ENCODE results near the gene ADK.
"Not testable (repeated sequence)": the region's sequence is repeated elsewhere in the genome, so short reads cannot be mapped to it uniquely, and the experiment has no call there.

The ADK gene

GRCh38 chr10:74558403-74558802 is 407.4 kb downstream of the ADK start:
- no peaks in the 10 kb centered on the region for H3K4me1 ChIP-seq (ENCODE audit: control insufficient read depth, insufficient read depth, low read length)
- no CpG with 5 or more reads among the region's 3 CpGs for WGBS (ENCODE audit: insufficient coverage, insufficient read length)

GRCh38 chr10:74558897-74559296 is 407.9 kb downstream of the ADK start:
- H3K36me3 ChIP-seq (ENCODE audit: control insufficient read depth, insufficient read depth, low read length) = no peaks in the 10 kb centered on the region
- no CpG with 5 or more reads among the region's 3 CpGs for WGBS (ENCODE audit: insufficient coverage, insufficient read length)
- no peak for DNase-seq (ENCODE audit: low read depth, low spot score)

More at GRCh38 chr10:74558403-74558802, 407.4 kb downstream of the ADK start:
- no peak overlapping the region for H3K27ac ChIP-seq (ENCODE audit: low read length)
- H3K4me3 ChIP-seq (ENCODE audit: low read length) = no peak overlapping the region
- DNase-seq (ENCODE audit: low read depth, low spot score) = no peak
- H3K9me3 ChIP-seq (ENCODE audit: control insufficient read depth, insufficient read depth, low read length) = no peaks in the 10 kb centered on the region
- H3K36me3 ChIP-seq (ENCODE audit: control insufficient read depth, insufficient read depth, low read length) = no peaks in the 10 kb centered on the region
- no peaks in the 10 kb centered on the region for H3K27me3 ChIP-seq (ENCODE audit: control insufficient read depth, insufficient read depth, low read length)

GRCh38 chr10:74568896-74569295 is 417.9 kb downstream of the ADK start:
- no CpG with 5 or more reads among the region's 4 CpGs for WGBS (ENCODE audit: insufficient coverage, insufficient read length)
- not testable (repeated sequence) for H3K36me3 ChIP-seq (ENCODE audit: control insufficient read depth, insufficient read depth, low read length); H3K4me1 ChIP-seq (ENCODE audit: control insufficient read depth, insufficient read depth, low read length); H3K27me3 ChIP-seq (ENCODE audit: control insufficient read depth, insufficient read depth, low read length); H3K27ac ChIP-seq (ENCODE audit: low read length); DNase-seq (ENCODE audit: low read depth, low spot score); H3K4me3 ChIP-seq (ENCODE audit: low read length); H3K9me3 ChIP-seq (ENCODE audit: control insufficient read depth, insufficient read depth, low read length)

More at GRCh38 chr10:74558897-74559296, 407.9 kb downstream of the ADK start:
- H3K27me3 ChIP-seq (ENCODE audit: control insufficient read depth, insufficient read depth, low read length) = no peaks in the 10 kb centered on the region
- H3K4me1 ChIP-seq (ENCODE audit: control insufficient read depth, insufficient read depth, low read length) = no peaks in the 10 kb centered on the region
- H3K27ac ChIP-seq (ENCODE audit: low read length) = no peak overlapping the region
- no peak overlapping the region for H3K4me3 ChIP-seq (ENCODE audit: low read length)
- no peaks in the 10 kb centered on the region for H3K9me3 ChIP-seq (ENCODE audit: control insufficient read depth, insufficient read depth, low read length)

- H3K4me3 ChIP-seq (ENCODE audit: low read length); H3K27me3 ChIP-seq (ENCODE audit: control insufficient read depth, insufficient read depth, low read length); H3K36me3 ChIP-seq (ENCODE audit: control insufficient read depth, insufficient read depth, low read length); H3K9me3 ChIP-seq (ENCODE audit: control insufficient read depth, insufficient read depth, low read length); H3K4me1 ChIP-seq (ENCODE audit: control insufficient read depth, insufficient read depth, low read length); H3K27ac ChIP-seq (ENCODE audit: low read length); DNase-seq (ENCODE audit: low read depth, low spot score): not testable (repeated sequence)
- no CpG with 5 or more reads among the region's 12 CpGs for WGBS (ENCODE audit: insufficient coverage, insufficient read length)
These were observed 422.5 kb downstream of the ADK start for GRCh38 chr10:74573497-74573896.

GRCh38 chr10:74575191-74575720 is 424.2 kb downstream of the ADK start:
- H3K36me3 ChIP-seq (ENCODE audit: control insufficient read depth, insufficient read depth, low read length) = no peaks in the 10 kb centered on the region
- no peaks in the 10 kb centered on the region for H3K4me1 ChIP-seq (ENCODE audit: control insufficient read depth, insufficient read depth, low read length)
- no peak overlapping the region for H3K27ac ChIP-seq (ENCODE audit: low read length)
- H3K9me3 ChIP-seq (ENCODE audit: control insufficient read depth, insufficient read depth, low read length) = no peaks in the 10 kb centered on the region
- peak; percentile 11 for DNase-seq (ENCODE audit: low read depth, low spot score)
- no peak overlapping the region for H3K4me3 ChIP-seq (ENCODE audit: low read length)
- no CpG with 5 or more reads among the region's 3 CpGs for WGBS (ENCODE audit: insufficient coverage, insufficient read length)
- H3K27me3 ChIP-seq (ENCODE audit: control insufficient read depth, insufficient read depth, low read length) = no peaks in the 10 kb centered on the region

GRCh38 chr10:74575912-74576311 is 424.9 kb downstream of the ADK start:
- Histone ChIP-seq H3K4me1 (ENCODE audit: control insufficient read depth, insufficient read depth, low read length) (no peaks in the 10 kb centered on the region), H3K4me3 (ENCODE audit: low read length) (no peak overlapping the region), H3K36me3 (ENCODE audit: control insufficient read depth, insufficient read depth, low read length) (no peaks in the 10 kb centered on the region), H3K27me3 (ENCODE audit: control insufficient read depth, insufficient read depth, low read length) (no peaks in the 10 kb centered on the region), H3K9me3 (ENCODE audit: control insufficient read depth, insufficient read depth, low read length) (no peaks in the 10 kb centered on the region), H3K27ac (ENCODE audit: low read length) (no peak overlapping the region)
- no peak for DNase-seq (ENCODE audit: low read depth, low spot score)
- no CpG with 5 or more reads among the region's 1 CpG for WGBS (ENCODE audit: insufficient coverage, insufficient read length)

- no CpG with 5 or more reads among the region's 3 CpGs for WGBS (ENCODE audit: insufficient coverage, insufficient read length)
- no peaks in the 10 kb centered on the region for H3K27me3 ChIP-seq (ENCODE audit: control insufficient read depth, insufficient read depth, low read length)
- no peaks in the 10 kb centered on the region for H3K9me3 ChIP-seq (ENCODE audit: control insufficient read depth, insufficient read depth, low read length)
- H3K4me3 ChIP-seq (ENCODE audit: low read length) = no peak overlapping the region
- H3K4me1 ChIP-seq (ENCODE audit: control insufficient read depth, insufficient read depth, low read length) = no peaks in the 10 kb centered on the region
- no peak for DNase-seq (ENCODE audit: low read depth, low spot score)
- no peaks in the 10 kb centered on the region for H3K36me3 ChIP-seq (ENCODE audit: control insufficient read depth, insufficient read depth, low read length)
- no peak overlapping the region for H3K27ac ChIP-seq (ENCODE audit: low read length)
These were observed 425.6 kb downstream of the ADK start for GRCh38 chr10:74576586-74576985.

GRCh38 chr10:74580438-74580837 is 429.4 kb downstream of the ADK start:
- DNase-seq (ENCODE audit: low read depth, low spot score); H3K4me3 ChIP-seq (ENCODE audit: low read length); H3K9me3 ChIP-seq (ENCODE audit: control insufficient read depth, insufficient read depth, low read length); H3K4me1 ChIP-seq (ENCODE audit: control insufficient read depth, insufficient read depth, low read length); H3K27ac ChIP-seq (ENCODE audit: low read length); H3K36me3 ChIP-seq (ENCODE audit: control insufficient read depth, insufficient read depth, low read length); H3K27me3 ChIP-seq (ENCODE audit: control insufficient read depth, insufficient read depth, low read length): not testable (repeated sequence)
- WGBS (ENCODE audit: insufficient coverage, insufficient read length) = no CpG with 5 or more reads among the region's 2 CpGs

- Histone ChIP-seq H3K27ac (ENCODE audit: low read length) (no peak overlapping the region), H3K27me3 (ENCODE audit: control insufficient read depth, insufficient read depth, low read length) (no peaks in the 10 kb centered on the region), H3K36me3 (ENCODE audit: control insufficient read depth, insufficient read depth, low read length) (no peaks in the 10 kb centered on the region), H3K4me1 (ENCODE audit: control insufficient read depth, insufficient read depth, low read length) (no peaks in the 10 kb centered on the region), H3K9me3 (ENCODE audit: control insufficient read depth, insufficient read depth, low read length) (no peaks in the 10 kb centered on the region), H3K4me3 (ENCODE audit: low read length) (no peak overlapping the region)
- DNase-seq (ENCODE audit: low read depth, low spot score) = no peak
- WGBS (ENCODE audit: insufficient coverage, insufficient read length) = no CpG with 5 or more reads among the region's 1 CpG
These were observed 431.5 kb downstream of the ADK start for GRCh38 chr10:74582566-74582965.

- no peaks in the 10 kb centered on the region for H3K9me3 ChIP-seq (ENCODE audit: control insufficient read depth, insufficient read depth, low read length)
- no peak for DNase-seq (ENCODE audit: low read depth, low spot score)
- no CpG with 5 or more reads among the region's 8 CpGs for WGBS (ENCODE audit: insufficient coverage, insufficient read length)
- H3K27ac ChIP-seq (ENCODE audit: low read length) = no peak overlapping the region
- H3K4me1 ChIP-seq (ENCODE audit: control insufficient read depth, insufficient read depth, low read length) = no peaks in the 10 kb centered on the region
- H3K4me3 ChIP-seq (ENCODE audit: low read length) = no peak overlapping the region
- H3K36me3 ChIP-seq (ENCODE audit: control insufficient read depth, insufficient read depth, low read length) = no peaks in the 10 kb centered on the region
- no peaks in the 10 kb centered on the region for H3K27me3 ChIP-seq (ENCODE audit: control insufficient read depth, insufficient read depth, low read length)
These were observed 434.4 kb downstream of the ADK start for GRCh38 chr10:74585231-74586087.

Data from iPS DF 6.9 (cell line).